HG03045 (cell line): ENCODE data around the gene AFF4.

ENCODE experiments used
- ATAC-seq: cut with Tn5 transposase; IDR thresholded peaks from one replicate; pipeline ENCODE4 v1.9.1; 2021; ENCODE audit warnings: mild to moderate bottlenecking, moderate library complexity; ENCODE audit not compliant: unreplicated experiment

The AFF4 gene

DNA sequence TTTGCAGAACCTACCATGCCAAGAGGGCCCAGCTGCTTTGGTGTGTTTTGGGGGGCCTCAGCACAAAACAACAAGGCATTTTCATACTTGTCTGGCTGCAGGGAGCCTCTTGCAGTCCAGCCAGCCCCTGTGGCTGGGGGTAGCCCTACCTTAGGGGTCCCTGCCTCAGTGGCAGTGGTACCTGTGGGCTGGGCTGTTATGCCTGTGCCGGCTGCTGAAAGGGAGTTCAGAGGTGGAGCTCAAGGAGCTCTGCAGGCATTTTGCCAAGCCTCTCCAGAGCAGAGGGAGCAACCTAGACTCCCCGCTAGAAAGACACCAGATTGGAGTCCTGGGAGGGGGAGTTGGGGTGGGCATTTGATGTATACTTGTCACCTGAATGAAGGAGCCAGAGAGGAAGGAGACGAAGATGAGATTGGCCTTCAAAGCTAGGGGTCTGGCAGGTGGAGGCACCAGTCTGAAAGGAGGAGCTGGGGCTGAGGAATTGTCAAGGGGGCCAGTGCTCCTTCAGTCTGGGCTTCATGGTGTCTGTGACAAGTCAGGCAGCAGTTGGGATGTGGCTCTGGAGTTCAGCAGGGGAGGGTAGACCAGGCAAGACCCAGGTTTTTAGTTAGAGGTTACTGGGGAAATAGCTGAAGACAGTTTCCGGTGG, 134.5 kb downstream of the AFF4 start:
- ATAC-seq, result no peak

DNA sequence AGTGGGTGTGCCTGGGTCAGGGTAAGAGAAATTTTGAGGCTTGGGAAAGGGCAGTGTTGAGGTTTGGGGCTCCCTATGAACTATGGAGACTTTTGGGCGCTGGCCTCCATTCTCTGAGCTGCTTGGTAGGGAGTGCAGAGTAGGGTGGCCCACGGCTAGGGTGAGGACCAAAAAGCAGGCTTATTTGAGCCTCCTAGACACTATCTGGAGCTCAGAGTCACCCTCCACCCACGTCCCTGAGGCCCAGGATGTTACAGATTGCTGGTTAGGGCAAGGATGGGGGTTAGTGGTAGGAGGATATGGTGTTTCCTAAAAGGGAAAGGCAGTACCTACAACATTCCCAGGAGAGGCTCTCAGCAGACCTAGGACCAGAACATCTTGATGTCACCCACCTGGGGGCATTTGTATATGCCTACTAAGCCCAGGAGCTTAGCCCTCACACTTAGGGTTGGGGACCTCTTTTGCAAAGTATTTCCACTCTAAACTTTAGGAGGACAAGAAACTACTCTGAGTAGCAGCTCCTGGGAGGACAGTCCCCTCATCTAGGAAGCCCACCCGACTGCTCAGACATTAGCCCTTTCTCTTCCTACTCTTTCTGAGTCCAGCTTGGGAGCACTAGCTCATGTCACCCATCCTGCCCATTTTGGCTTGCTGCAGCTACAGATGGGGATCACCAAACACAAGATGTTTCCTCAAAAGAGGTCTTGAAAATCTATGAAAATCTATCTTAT, 135.3 kb downstream of the AFF4 start:
- ATAC-seq, result no peak

DNA sequence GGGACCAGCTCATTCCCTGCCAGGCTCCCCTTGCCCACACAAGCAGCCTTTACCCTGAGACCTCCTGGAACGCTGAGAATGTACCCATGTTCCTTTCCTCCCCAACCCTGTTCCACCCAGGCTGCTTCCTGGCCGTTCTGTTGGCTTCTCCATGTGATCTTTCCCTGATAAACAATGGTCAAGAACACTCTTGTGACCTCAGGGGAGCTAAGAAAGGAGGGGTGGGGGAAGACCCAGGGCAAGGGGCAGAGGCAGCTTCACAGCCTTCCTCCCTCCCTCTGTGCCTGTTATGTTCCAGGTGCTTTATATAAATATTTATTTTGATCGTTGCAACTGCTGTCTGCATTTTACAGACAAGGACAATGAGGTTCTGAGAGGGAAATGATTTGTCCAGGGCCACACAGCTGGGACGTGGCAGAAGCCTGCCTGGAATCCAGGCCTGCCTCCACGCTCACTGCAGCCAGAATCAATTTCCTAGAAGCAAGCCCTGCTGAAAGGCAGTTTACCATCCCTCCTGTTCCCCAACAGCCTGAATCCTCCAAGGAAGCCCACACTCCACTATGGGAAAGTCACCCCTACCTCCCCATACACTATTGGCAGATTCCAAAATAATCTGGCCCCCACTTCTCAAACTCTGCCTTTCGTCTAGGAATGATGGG, 136.9 kb downstream of the AFF4 start:
- ATAC-seq, result no peak

GRCh38 chr5:132825834-132826391, 137.5 kb downstream of the AFF4 start:
- ATAC-seq, result no peak
